H1 (cell line): ENCODE measurements around the gene SEC61B. TPM values are rescaled to one million over a fixed set of nuclear protein-coding genes. Genes with fewer than 3 reads are reported as not detected.
A peak's percentile ranks its signal among the peaks of the same experiment; 100 is the strongest.

Experiments used
- CTCF ChIA-PET: fragments of 300-600 bp; sonication (Branson Sonifier 250); formaldehyde crosslinking; loops from one replicate; lab custom pipeline; 2021; ENCODE audit not compliant: partially characterized antibody; lab: Charles Lee
- POLR2A ChIA-PET: fragments of 300-600 bp; sonication (Branson Sonifier 250); formaldehyde crosslinking; loops from one replicate; lab custom pipeline; 2021; ENCODE audit warnings: inconsistent platforms; ENCODE audit not compliant: partially characterized antibody; lab: Charles Lee
- DNase-seq, 2 experiments: peaks; one replicate each; pipeline versions ENCODE4 v3.0.0 to v3.0.0-alpha.2; 2010 to 2022; ENCODE audit warnings: low spot score in 2 of 2, low read depth in 1 of 2, mixed read lengths in 1 of 2
- FAIRE-seq: peaks from 2 replicates; lab custom pipeline; 2011; peaks lifted over from hg19 to GRCh38; lab: Jason Lieb, UNC
- H2AFZ ChIP-seq: 2 replicates; pipeline ENCODE4 v1.8.1; 2012; ENCODE audit warnings: low read length, inconsistent platforms
- H2AK5ac ChIP-seq: 2 replicates; pipeline ENCODE4 v1.6.1; 2013; ENCODE audit warnings: low read depth, low read length
- H2BK120ac ChIP-seq: replicated peaks from 2 replicates; pipeline ENCODE3; 2013; ENCODE audit warnings: low read depth, low read length, inconsistent platforms
- H2BK12ac ChIP-seq: 2 replicates; pipeline ENCODE4 v1.6.1; 2013; ENCODE audit warnings: low read depth, low read length
- H2BK15ac ChIP-seq: 2 replicates; pipeline ENCODE4 v1.6.1; 2013; ENCODE audit warnings: low read length
- H2BK20ac ChIP-seq: 2 replicates; pipeline ENCODE4 v1.6.1; 2013; ENCODE audit warnings: low read length
- H2BK5ac ChIP-seq: 2 replicates; pipeline ENCODE4 v1.6.1; 2013; ENCODE audit warnings: low read depth, low read length
- H3K14ac ChIP-seq: 2 replicates; pipeline ENCODE4 v1.6.1; 2013; ENCODE audit warnings: inconsistent platforms; ENCODE audit not compliant: insufficient read length
- H3K18ac ChIP-seq: 2 replicates; pipeline ENCODE4 v1.6.1; 2013; ENCODE audit warnings: low read length; ENCODE audit errors: extremely low read depth
- H3K23ac ChIP-seq: 2 replicates; pipeline ENCODE4 v1.6.1; 2013; ENCODE audit warnings: inconsistent platforms; ENCODE audit not compliant: insufficient read length
- H3K23me2 ChIP-seq: 2 replicates; pipeline ENCODE4 v1.6.1; 2013; ENCODE audit warnings: low read depth, low read length
- H3K27ac ChIP-seq: 2 replicates; pipeline ENCODE4 v1.6.1; 2011; ENCODE audit warnings: low read depth, low read length, inconsistent platforms
- H3K27me3 ChIP-seq, 4 experiments: replicated peaks in 1 of 4; 1 replicate in 1 of 4; 2 replicates in 3 of 4; pipeline versions ENCODE4 v1.6.1 to v1.8.1; 2011 to 2013; ENCODE audit warnings: low read length in 3 of 4, mild to moderate bottlenecking in 3 of 4, inconsistent platforms in 2 of 4, mixed read lengths in 2 of 4, moderate library complexity in 1 of 4; ENCODE audit not compliant: control insufficient read depth in 3 of 4, insufficient read depth in 3 of 4; ENCODE audit errors: extremely low read depth in 1 of 4
- H3K36me3 ChIP-seq, 4 experiments: 2 replicates each; pipeline versions ENCODE4 v1.6.1 to v1.8.1; 2011 to 2013; ENCODE audit warnings: mild to moderate bottlenecking in 4 of 4, low read length in 3 of 4, moderate library complexity in 2 of 4, control low read depth in 1 of 4, inconsistent platforms in 1 of 4; ENCODE audit not compliant: insufficient read depth in 4 of 4, control insufficient read depth in 2 of 4
- H3K4ac ChIP-seq: replicated peaks from 2 replicates; pipeline ENCODE3; 2013; ENCODE audit warnings: low read length, low read depth, mixed read lengths, inconsistent platforms; ENCODE audit not compliant: insufficient read length
- H3K4me1 ChIP-seq, 4 experiments: replicated peaks in 1 of 4; 1 replicate in 1 of 4; 2 replicates in 3 of 4; pipeline versions ENCODE4 v1.6.1 to v1.8.1; 2011 to 2013; ENCODE audit warnings: low read length in 3 of 4, inconsistent platforms in 2 of 4, mixed read lengths in 1 of 4; ENCODE audit not compliant: insufficient read depth in 4 of 4, control insufficient read depth in 3 of 4
- H3K4me2 ChIP-seq, 2 experiments: 2 replicates each; pipeline versions ENCODE4 v1.6.1 to v1.8.1; 2011 to 2013; ENCODE audit warnings: low read depth in 2 of 2, low read length in 2 of 2, control low read depth in 1 of 2, inconsistent platforms in 1 of 2, mild to moderate bottlenecking in 1 of 2; ENCODE audit not compliant: insufficient read depth in 1 of 2
- H3K4me3 ChIP-seq, 4 experiments: fragments of 200-600, 300-600 bp in 1 of 4; sonication (generic), shearing (Covaris generic), sonication (Bioruptor Twin) in 1 of 4; 2 replicates each; pipeline versions ENCODE4 v1.5.1 to v1.8.1; 2011 to 2016; ENCODE audit warnings: low read length in 4 of 4, low read depth in 3 of 4, control low read depth in 2 of 4, inconsistent platforms in 2 of 4, mild to moderate bottlenecking in 2 of 4, mixed read lengths in 1 of 4, moderate library complexity in 1 of 4; ENCODE audit not compliant: insufficient read depth in 2 of 4; ENCODE audit errors: extremely low read depth in 1 of 4
- H3K56ac ChIP-seq: replicated peaks from 2 replicates; pipeline ENCODE3; 2013; ENCODE audit warnings: low read depth, mild to moderate bottlenecking, mixed read lengths, low read length, inconsistent platforms; ENCODE audit not compliant: insufficient read length
- H3K79me1 ChIP-seq: 2 replicates; pipeline ENCODE4 v1.6.1; 2013; ENCODE audit warnings: low read depth, low read length, control low read depth
- H3K79me2 ChIP-seq, 2 experiments: 2 replicates each; pipeline versions ENCODE4 v1.6.1 to v1.8.1; 2012 to 2013; ENCODE audit warnings: low read length in 2 of 2, mild to moderate bottlenecking in 2 of 2, inconsistent platforms in 1 of 2; ENCODE audit not compliant: insufficient read depth in 2 of 2, control insufficient read depth in 1 of 2
- H3K9ac ChIP-seq, 4 experiments: replicated peaks in 1 of 4; 1 replicate in 1 of 4; 2 replicates in 3 of 4; pipeline versions ENCODE4 v1.6.1 to v1.8.1; 2011 to 2013; ENCODE audit warnings: low read depth in 3 of 4, low read length in 3 of 4, control low read depth in 2 of 4, mild to moderate bottlenecking in 2 of 4, moderate library complexity in 2 of 4, inconsistent platforms in 1 of 4; ENCODE audit errors: extremely low read depth in 1 of 4
- H3K9me3 ChIP-seq, 2 experiments: 2 replicates each; pipeline versions ENCODE4 v1.6.1 to v1.8.1; 2012 to 2013; ENCODE audit warnings: mild to moderate bottlenecking in 2 of 2, moderate library complexity in 2 of 2, control low read depth in 1 of 2, inconsistent platforms in 1 of 2, low read depth in 1 of 2, low read length in 1 of 2, mixed read lengths in 1 of 2; ENCODE audit not compliant: insufficient read depth in 2 of 2
- H4K20me1 ChIP-seq, 2 experiments: replicated peaks in 1 of 2; 2 replicates each; pipeline versions ENCODE3 to v1.8.1; 2011 to 2013; ENCODE audit warnings: inconsistent platforms in 2 of 2, low read length in 2 of 2, mild to moderate bottlenecking in 1 of 2; ENCODE audit not compliant: insufficient read depth in 2 of 2, control insufficient read depth in 1 of 2
- H4K5ac ChIP-seq: 2 replicates; pipeline ENCODE4 v1.6.1; 2013; ENCODE audit warnings: low read length, low read depth, mixed read lengths, inconsistent platforms; ENCODE audit not compliant: insufficient read length
- H4K8ac ChIP-seq: 2 replicates; pipeline ENCODE4 v1.8.0; 2013; ENCODE audit warnings: mild to moderate bottlenecking, moderate library complexity, low read length, inconsistent platforms; ENCODE audit not compliant: insufficient read depth; ENCODE audit errors: extremely low read depth
- H4K91ac ChIP-seq: replicated peaks from 2 replicates; pipeline ENCODE3; 2013; ENCODE audit warnings: low read length, mixed read lengths, inconsistent platforms; ENCODE audit not compliant: insufficient read length
- ASH2L ChIP-seq: fragments of 200-600, 300-600 bp; sonication (generic); IDR thresholded peaks from one replicate; pipeline ENCODE4 v1.7.1; 2017; ENCODE audit warnings: low read length
- BRCA1 ChIP-seq: IDR thresholded peaks from 2 replicates; pipeline ENCODE4 v1.6.1; 2012; ENCODE audit warnings: low read depth, low read length, improper control_type of control experiment
- CBX5 ChIP-seq: fragments of 300-800, 300-1000 bp; sonication (generic); IDR thresholded peaks from 2 replicates; pipeline ENCODE4 v1.7.1; 2016; ENCODE audit warnings: antibody characterized with exemption, low read length, low read depth
- EZH2 ChIP-seq: fragments of 200-600 bp; sonication (generic); IDR thresholded peaks from 2 replicates; pipeline ENCODE4 v1.7.1; 2012; ENCODE audit warnings: low read depth, mild to moderate bottlenecking, moderate library complexity, low read length, inconsistent platforms; ENCODE audit not compliant: severe bottlenecking
- MAFK ChIP-seq: IDR thresholded peaks from 2 replicates; pipeline ENCODE4 v1.6.1; 2012; ENCODE audit warnings: low read depth, mild to moderate bottlenecking, improper control_type of control experiment, low read length
- NANOG ChIP-seq: IDR thresholded peaks from 2 replicates; pipeline ENCODE4 v1.6.1; 2011; ENCODE audit warnings: low read length, low read depth, mild to moderate bottlenecking, inconsistent platforms; ENCODE audit not compliant: insufficient read depth, poor library complexity, severe bottlenecking
- POLR2A ChIP-seq, 2 experiments: IDR thresholded peaks; 1 replicate in 1 of 2; 2 replicates in 1 of 2; pipeline ENCODE4 v1.6.1; 2011; ENCODE audit warnings: low read depth in 2 of 2, low read length in 2 of 2, mild to moderate bottlenecking in 2 of 2; ENCODE audit errors: control extremely low read depth in 1 of 2
- SRF ChIP-seq: IDR thresholded peaks from 2 replicates; pipeline ENCODE4 v1.6.1; 2011; ENCODE audit warnings: mild to moderate bottlenecking, low read depth, low read length, moderate library complexity
- SUZ12 ChIP-seq: fragments of 200-600 bp; sonication (generic); IDR thresholded peaks from 2 replicates; pipeline ENCODE4 v1.6.1; 2012; ENCODE audit warnings: mild to moderate bottlenecking, inconsistent platforms, low read length, moderate library complexity, mixed read lengths
- WGBS, 2 experiments: shearing (Covaris generic) in 1 of 2; methylation state at CpG; one replicate each; pipeline versions ENCODE4 v1.1.6 to v1.1.7; 2013 to 2015; ENCODE audit warnings: low lambda C conversion rate in 2 of 2, mixed read lengths in 2 of 2, inconsistent platforms in 1 of 2, low coverage in 1 of 2, missing lambda C conversion rate in 1 of 2; ENCODE audit not compliant: insufficient replicate concordance in 2 of 2, insufficient coverage in 1 of 2, insufficient read length in 1 of 2; ENCODE audit errors: extremely low coverage in 1 of 2, missing lambda C conversion rate in 1 of 2; 5-methylcytosine and 5-hydroxymethylcytosine counted together
- polyA plus RNA-seq, 7 experiments: library from polyadenylated mRNA; depleted of rRNA in 3 of 7; stranded (reverse) in 5 of 7; unstranded in 2 of 7; fragments of >200 nt in 5 of 7; fragments of 200-250 nt in 2 of 7; gene quantifications; 1 replicate in 5 of 7; 2 replicates in 1 of 7; 4 replicates in 1 of 7; pipeline versions ENCODE4 v1.2.1 to v1.2.3, GENCODE V29; 2011 to 2013; ENCODE audit warnings: missing spikeins in 2 of 7, mixed read lengths in 2 of 7
- total RNA-seq: library from RNA; stranded (reverse); fragmentation: NEBNext Ultra II Directional; extraction: Animal tissue kit (Norgen Biotek cat#: 25700); gene quantifications from 2 replicates; pipeline ENCODE4 v1.2.1, GENCODE V29; 2021
- TF ChIP-seq, protein P1 (sequence below): IDR thresholded peaks from 2 replicates; pipeline ENCODE4 v1.6.1; 2012; ENCODE audit warnings: inconsistent platforms
- TF ChIP-seq, protein P2 (sequence below): IDR thresholded peaks from 2 replicates; pipeline ENCODE4 v1.6.1; 2011; ENCODE audit warnings: low read length, improper control_type of control experiment

Gene SEC61B
- total and polyA plus RNA-seq, 2 of the 8 experiments (the other 6 are each of a cell fraction or from before 2014, with no cell fraction given) = 155 to 379 TPM

DNA sequence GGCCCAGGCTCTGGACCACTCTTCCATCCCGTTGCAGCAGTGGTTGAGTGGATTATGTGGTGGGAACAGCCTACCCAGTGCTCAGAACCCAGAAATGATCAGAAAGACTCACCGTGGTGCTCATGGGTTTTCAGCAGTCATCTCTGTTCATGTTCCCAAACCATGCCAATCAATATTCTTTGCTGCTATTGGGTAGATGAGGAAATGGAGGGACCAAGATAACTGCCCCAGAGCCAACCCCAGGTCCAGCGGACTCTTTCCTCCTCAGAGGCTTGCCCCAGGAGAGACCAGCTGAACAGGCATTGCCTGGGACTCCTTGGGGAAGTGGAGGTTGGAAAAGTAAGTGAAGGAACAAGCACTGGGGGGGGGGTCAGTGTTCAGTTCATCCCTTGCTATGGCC lies 38.5 kb upstream of the SEC61B start:
- 92% methylated on average over 3 of the region's 3 CpGs; no CpG with 5 or more reads in 1 of the 2 experiments for WGBS, 2 experiments
- H3K27ac ChIP-seq = no peak overlapping the region

More for the DNA sequence above, 38.5 kb upstream of the SEC61B start:
- Histone ChIP-seq H3K27me3 (no peaks in the 10 kb centered on the region), H3K23ac (no peak overlapping the region), H2BK5ac (no peak overlapping the region), H3K79me2 (no peaks in the 10 kb centered on the region), H3K4me1 (peaks cover 0 to 3% (median 1%) of the 10 kb centered on the region in 4 experiments; a peak in 2 of 7 replicates), H2BK15ac (no peak overlapping the region), H4K20me1 (no peaks in the 10 kb centered on the region), H2BK120ac (no peak overlapping the region), H2AK5ac (no peak overlapping the region), H3K9ac (no peak overlapping the region), H2BK12ac (0 out of 2 replicates have a peak overlapping the region, but pooled peaks have one; percentile 18), H3K9me3 (no peaks in the 10 kb centered on the region), H3K56ac (no peak overlapping the region), H3K4ac (no peak overlapping the region), H3K4me2 (no peak overlapping the region), H4K8ac (no peak overlapping the region), H3K79me1 (no peaks in the 10 kb centered on the region), H4K5ac (no peak overlapping the region), H2AFZ (no peak overlapping the region), H3K23me2 (no peaks in the 10 kb centered on the region), H3K14ac (no peak overlapping the region), H4K91ac (no peak overlapping the region), H3K36me3 (no peaks in the 10 kb centered on the region), H3K18ac (no peak overlapping the region), H3K4me3 (no peak overlapping the region), H2BK20ac (no peak overlapping the region)
- DNase-seq (no peak), FAIRE-seq (no peak)
- ChIA-PET POLR2A (interaction anchor here (1.1 to 1.8 kb wide), 3 partner anchors 16 to 39 kb away, joined by 3 to 7 read pairs (median 5); partner anchors contain the start of genes ALG2 and SEC61B), CTCF (interaction anchor here (0.7 to 9.4 kb wide), 16 partner anchors 9 to 1141 kb away, joined by 3 to 105 read pairs (median 8); no protein-coding TSS in a partner anchor)
- TF ChIP-seq CBX5 = no peak
- no peak for TF ChIP-seq POLR2A (IDR thresholded peaks at IDR 0.05; ENCODE audit: control extremely low read depth in 1 of 2, low read depth in 2 of 2, low read length in 2 of 2)
- TF ChIP-seq SUZ12 = no peak
- TF ChIP-seq, protein P1, sequence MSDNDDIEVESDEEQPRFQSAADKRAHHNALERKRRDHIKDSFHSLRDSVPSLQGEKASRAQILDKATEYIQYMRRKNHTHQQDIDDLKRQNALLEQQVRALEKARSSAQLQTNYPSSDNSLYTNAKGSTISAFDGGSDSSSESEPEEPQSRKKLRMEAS = no peak
- no peak for TF ChIP-seq BRCA1
- no peak for TF ChIP-seq SRF
- no peak for TF ChIP-seq MAFK
- no peak for TF ChIP-seq ASH2L
- TF ChIP-seq NANOG = no peak
- TF ChIP-seq, protein P2, sequence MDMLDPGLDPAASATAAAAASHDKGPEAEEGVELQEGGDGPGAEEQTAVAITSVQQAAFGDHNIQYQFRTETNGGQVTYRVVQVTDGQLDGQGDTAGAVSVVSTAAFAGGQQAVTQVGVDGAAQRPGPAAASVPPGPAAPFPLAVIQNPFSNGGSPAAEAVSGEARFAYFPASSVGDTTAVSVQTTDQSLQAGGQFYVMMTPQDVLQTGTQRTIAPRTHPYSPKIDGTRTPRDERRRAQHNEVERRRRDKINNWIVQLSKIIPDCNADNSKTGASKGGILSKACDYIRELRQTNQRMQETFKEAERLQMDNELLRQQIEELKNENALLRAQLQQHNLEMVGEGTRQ = no peak
- TF ChIP-seq EZH2 = no peak
